Measurements from ENCODE around the gene ZFAND3.

ZFAND3 gene

GRCh38 chr6:38179794-38180430 lies 360.4 kb downstream of the ZFAND3 start:
- Histone ChIP-seq H3K4me3 (ENCODE audit: insufficient read depth, low read depth, low read length, poor library complexity, severe bottlenecking) (no peak overlapping the region), H3K9me3 (ENCODE audit: control insufficient read depth, low read length) (no peaks in the 10 kb centered on the region), H3K4me1 (ENCODE audit: control insufficient read depth, insufficient read depth, low read length, poor library complexity, severe bottlenecking) (no peaks in the 10 kb centered on the region), H3K36me3 (ENCODE audit: control insufficient read depth, insufficient read depth, low read length) (no peaks in the 10 kb centered on the region), H3K27ac (ENCODE audit: insufficient read depth, low read length, poor library complexity, severe bottlenecking) (no peak overlapping the region), H3K27me3 (replicated peaks; ENCODE audit: control insufficient read depth, insufficient read depth, low read length, poor library complexity, severe bottlenecking) (no peaks in the 10 kb centered on the region)
- no peak for DNase-seq

GRCh38 chr6:38180586-38180985 lies 361.1 kb downstream of the ZFAND3 start:
- H3K36me3 ChIP-seq (ENCODE audit: control insufficient read depth, insufficient read depth, low read length), result no peaks in the 10 kb centered on the region
- no peak overlapping the region for H3K4me3 ChIP-seq (ENCODE audit: insufficient read depth, low read depth, low read length, poor library complexity, severe bottlenecking)
- DNase-seq, result no peak
- no peaks in the 10 kb centered on the region for H3K9me3 ChIP-seq (ENCODE audit: control insufficient read depth, low read length)
- no peaks in the 10 kb centered on the region for H3K4me1 ChIP-seq (ENCODE audit: control insufficient read depth, insufficient read depth, low read length, poor library complexity, severe bottlenecking)
- no peak overlapping the region for H3K27ac ChIP-seq (ENCODE audit: insufficient read depth, low read length, poor library complexity, severe bottlenecking)
- H3K27me3 ChIP-seq (replicated peaks; ENCODE audit: control insufficient read depth, insufficient read depth, low read length, poor library complexity, severe bottlenecking), result no peaks in the 10 kb centered on the region

- Histone ChIP-seq H3K27me3 (replicated peaks; ENCODE audit: control insufficient read depth, insufficient read depth, low read length, poor library complexity, severe bottlenecking) (no peaks in the 10 kb centered on the region), H3K9me3 (ENCODE audit: control insufficient read depth, low read length) (no peaks in the 10 kb centered on the region), H3K27ac (ENCODE audit: insufficient read depth, low read length, poor library complexity, severe bottlenecking) (no peak overlapping the region), H3K4me3 (ENCODE audit: insufficient read depth, low read depth, low read length, poor library complexity, severe bottlenecking) (no peak overlapping the region), H3K36me3 (ENCODE audit: control insufficient read depth, insufficient read depth, low read length) (no peaks in the 10 kb centered on the region), H3K4me1 (ENCODE audit: control insufficient read depth, insufficient read depth, low read length, poor library complexity, severe bottlenecking) (no peaks in the 10 kb centered on the region)
- no peak for DNase-seq
These were observed 362.9 kb downstream of the ZFAND3 start for GRCh38 chr6:38182426-38182825.

DNA sequence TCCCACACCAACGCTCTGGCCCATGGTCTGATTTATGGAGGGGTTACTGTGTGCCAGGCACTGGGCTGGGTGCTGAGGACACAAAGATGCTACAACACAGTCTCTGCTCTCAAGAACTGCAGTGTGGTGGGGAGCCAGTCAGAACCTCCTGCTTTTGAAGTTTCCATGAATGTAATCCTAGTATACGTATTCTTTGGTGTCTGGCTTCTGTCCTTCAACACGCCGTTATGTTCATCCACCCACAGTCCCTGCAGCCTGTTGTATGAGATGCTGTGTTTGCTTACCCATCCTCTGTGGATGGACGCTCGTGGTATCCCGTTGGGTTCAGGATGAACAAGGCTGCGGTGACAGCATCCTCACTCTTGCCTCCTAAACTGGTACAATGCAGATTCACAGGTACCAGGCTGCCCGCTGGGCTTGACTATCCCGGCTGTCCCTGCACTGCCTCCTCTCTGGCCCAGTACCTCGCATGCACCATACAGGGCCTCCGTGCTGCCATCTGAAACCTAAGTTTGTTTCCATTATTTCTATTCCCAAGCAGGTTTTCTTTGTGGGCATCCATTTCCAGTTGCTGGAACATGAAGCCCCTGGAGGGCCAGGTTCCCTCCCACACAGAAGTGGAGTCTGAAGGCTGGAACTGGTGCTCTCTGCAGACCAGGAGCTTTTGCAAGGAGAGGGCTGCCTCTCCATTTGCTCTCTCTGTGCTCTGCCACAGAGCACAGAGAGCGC lies 364.5 kb downstream of the ZFAND3 start:
- no peaks in the 10 kb centered on the region for H3K27me3 ChIP-seq (replicated peaks; ENCODE audit: control insufficient read depth, insufficient read depth, low read length, poor library complexity, severe bottlenecking)
- no peak overlapping the region for H3K27ac ChIP-seq (ENCODE audit: insufficient read depth, low read length, poor library complexity, severe bottlenecking)
- H3K9me3 ChIP-seq (ENCODE audit: control insufficient read depth, low read length), result no peaks in the 10 kb centered on the region
- H3K4me3 ChIP-seq (ENCODE audit: insufficient read depth, low read depth, low read length, poor library complexity, severe bottlenecking), result no peak overlapping the region
- H3K4me1 ChIP-seq (ENCODE audit: control insufficient read depth, insufficient read depth, low read length, poor library complexity, severe bottlenecking), result no peaks in the 10 kb centered on the region
- no peak for DNase-seq
- H3K36me3 ChIP-seq (ENCODE audit: control insufficient read depth, insufficient read depth, low read length), result no peaks in the 10 kb centered on the region

DNA sequence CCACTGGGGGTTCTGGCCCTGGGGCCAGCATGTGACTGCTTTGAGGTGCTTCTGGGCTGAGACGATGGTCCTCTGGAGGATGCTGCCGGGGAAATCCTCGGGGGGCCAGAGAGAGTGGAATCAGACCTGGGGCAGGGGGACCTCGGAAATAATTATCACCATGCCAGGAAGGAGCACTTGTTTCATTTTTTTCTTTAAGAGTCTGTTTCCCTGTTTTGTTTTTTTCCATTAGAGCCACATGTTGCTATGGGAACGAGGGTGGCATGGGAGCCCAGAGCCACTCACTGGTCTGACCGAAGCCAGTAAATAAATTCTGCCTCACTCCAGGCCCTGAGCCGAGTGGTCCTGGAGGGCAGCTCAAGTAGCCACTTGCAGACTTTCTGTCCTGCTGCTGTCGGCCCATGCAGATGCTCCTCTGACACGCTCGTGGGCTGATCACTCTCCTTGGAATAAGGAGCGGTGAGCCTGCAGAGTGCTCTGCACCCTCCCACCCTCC lies 365.1 kb downstream of the ZFAND3 start:
- no peaks in the 10 kb centered on the region for H3K27me3 ChIP-seq (replicated peaks; ENCODE audit: control insufficient read depth, insufficient read depth, low read length, poor library complexity, severe bottlenecking)
- no peaks in the 10 kb centered on the region for H3K4me1 ChIP-seq (ENCODE audit: control insufficient read depth, insufficient read depth, low read length, poor library complexity, severe bottlenecking)
- no peak overlapping the region for H3K4me3 ChIP-seq (ENCODE audit: insufficient read depth, low read depth, low read length, poor library complexity, severe bottlenecking)
- H3K36me3 ChIP-seq (ENCODE audit: control insufficient read depth, insufficient read depth, low read length), result no peaks in the 10 kb centered on the region
- no peak for DNase-seq
- no peaks in the 10 kb centered on the region for H3K9me3 ChIP-seq (ENCODE audit: control insufficient read depth, low read length)
- no peak overlapping the region for H3K27ac ChIP-seq (ENCODE audit: insufficient read depth, low read length, poor library complexity, severe bottlenecking)

DNA sequence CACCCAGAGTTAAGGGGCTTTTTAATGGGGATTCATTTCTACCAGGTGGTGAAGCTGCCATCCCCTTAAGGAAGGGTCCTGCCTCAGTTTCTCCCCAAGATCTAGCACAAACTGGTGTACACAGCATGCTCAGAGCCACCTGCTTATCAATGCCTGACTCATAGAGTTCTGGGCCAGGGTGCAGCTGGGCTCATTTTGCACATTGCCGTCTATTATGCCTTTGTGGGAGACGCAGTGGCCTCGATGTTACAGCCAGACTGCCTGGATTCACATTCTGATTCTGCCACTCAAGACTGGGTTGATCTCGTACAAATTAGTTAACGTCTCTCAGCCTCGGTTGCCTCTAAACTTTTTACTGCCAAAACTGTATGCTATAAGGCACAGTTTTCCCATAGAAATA lies 365.7 kb downstream of the ZFAND3 start:
- Histone ChIP-seq H3K27me3 (replicated peaks; ENCODE audit: control insufficient read depth, insufficient read depth, low read length, poor library complexity, severe bottlenecking) (no peaks in the 10 kb centered on the region), H3K27ac (ENCODE audit: insufficient read depth, low read length, poor library complexity, severe bottlenecking) (no peak overlapping the region), H3K4me3 (ENCODE audit: insufficient read depth, low read depth, low read length, poor library complexity, severe bottlenecking) (no peak overlapping the region), H3K36me3 (ENCODE audit: control insufficient read depth, insufficient read depth, low read length) (no peaks in the 10 kb centered on the region), H3K4me1 (ENCODE audit: control insufficient read depth, insufficient read depth, low read length, poor library complexity, severe bottlenecking) (no peaks in the 10 kb centered on the region), H3K9me3 (ENCODE audit: control insufficient read depth, low read length) (no peaks in the 10 kb centered on the region)
- no peak for DNase-seq

DNA sequence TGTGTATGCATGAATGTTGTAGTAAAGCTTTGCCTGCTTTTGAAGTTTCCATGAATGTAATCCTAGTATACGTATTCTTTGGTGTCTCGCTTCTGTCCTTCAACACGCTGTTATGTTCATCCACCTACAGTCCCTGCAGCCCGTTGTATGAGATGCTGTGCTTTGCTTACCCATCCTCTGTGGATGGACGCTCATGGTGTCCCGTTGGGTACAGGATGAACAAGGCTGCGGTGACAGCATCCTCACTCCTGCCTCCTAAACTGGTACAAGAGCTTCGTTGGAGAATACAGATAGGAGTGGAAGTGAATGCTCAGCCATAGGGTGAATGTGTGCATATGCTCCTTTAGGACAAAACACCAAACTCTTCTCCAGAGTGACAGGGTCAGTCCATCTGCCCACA lies 366.2 kb downstream of the ZFAND3 start:
- H3K9me3 ChIP-seq (ENCODE audit: control insufficient read depth, low read length), result no peaks in the 10 kb centered on the region
- H3K27me3 ChIP-seq (replicated peaks; ENCODE audit: control insufficient read depth, insufficient read depth, low read length, poor library complexity, severe bottlenecking), result no peaks in the 10 kb centered on the region
- no peak for DNase-seq
- no peaks in the 10 kb centered on the region for H3K36me3 ChIP-seq (ENCODE audit: control insufficient read depth, insufficient read depth, low read length)
- no peak overlapping the region for H3K27ac ChIP-seq (ENCODE audit: insufficient read depth, low read length, poor library complexity, severe bottlenecking)
- H3K4me3 ChIP-seq (ENCODE audit: insufficient read depth, low read depth, low read length, poor library complexity, severe bottlenecking), result no peak overlapping the region
- H3K4me1 ChIP-seq (ENCODE audit: control insufficient read depth, insufficient read depth, low read length, poor library complexity, severe bottlenecking), result no peaks in the 10 kb centered on the region

DNA sequence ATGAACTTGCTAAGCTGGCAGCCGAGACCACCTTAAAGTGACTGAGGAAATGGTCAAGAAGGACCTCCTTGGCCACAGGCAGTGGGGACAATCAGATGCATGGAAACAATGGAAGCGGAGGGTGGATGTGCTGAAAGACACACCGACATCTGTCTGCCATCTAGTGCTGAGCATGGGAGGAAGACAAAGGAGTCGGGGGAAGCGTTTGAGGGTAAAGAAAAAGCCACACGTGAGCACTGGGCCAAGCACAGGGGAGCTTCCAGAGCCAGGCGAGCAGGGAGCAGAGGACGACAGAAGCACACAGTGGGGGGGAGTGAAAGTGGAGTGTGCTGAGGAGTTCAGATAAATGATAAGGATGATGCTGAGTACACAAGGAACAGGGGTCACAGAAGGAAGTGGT lies 367.8 kb downstream of the ZFAND3 start:
- no peak for DNase-seq
- H3K4me3 ChIP-seq (ENCODE audit: insufficient read depth, low read depth, low read length, poor library complexity, severe bottlenecking), result no peak overlapping the region
- H3K4me1 ChIP-seq (ENCODE audit: control insufficient read depth, insufficient read depth, low read length, poor library complexity, severe bottlenecking), result no peaks in the 10 kb centered on the region
- no peaks in the 10 kb centered on the region for H3K36me3 ChIP-seq (ENCODE audit: control insufficient read depth, insufficient read depth, low read length)
- H3K27me3 ChIP-seq (replicated peaks; ENCODE audit: control insufficient read depth, insufficient read depth, low read length, poor library complexity, severe bottlenecking), result no peaks in the 10 kb centered on the region
- H3K27ac ChIP-seq (ENCODE audit: insufficient read depth, low read length, poor library complexity, severe bottlenecking), result no peak overlapping the region
- no peaks in the 10 kb centered on the region for H3K9me3 ChIP-seq (ENCODE audit: control insufficient read depth, low read length)

DNA sequence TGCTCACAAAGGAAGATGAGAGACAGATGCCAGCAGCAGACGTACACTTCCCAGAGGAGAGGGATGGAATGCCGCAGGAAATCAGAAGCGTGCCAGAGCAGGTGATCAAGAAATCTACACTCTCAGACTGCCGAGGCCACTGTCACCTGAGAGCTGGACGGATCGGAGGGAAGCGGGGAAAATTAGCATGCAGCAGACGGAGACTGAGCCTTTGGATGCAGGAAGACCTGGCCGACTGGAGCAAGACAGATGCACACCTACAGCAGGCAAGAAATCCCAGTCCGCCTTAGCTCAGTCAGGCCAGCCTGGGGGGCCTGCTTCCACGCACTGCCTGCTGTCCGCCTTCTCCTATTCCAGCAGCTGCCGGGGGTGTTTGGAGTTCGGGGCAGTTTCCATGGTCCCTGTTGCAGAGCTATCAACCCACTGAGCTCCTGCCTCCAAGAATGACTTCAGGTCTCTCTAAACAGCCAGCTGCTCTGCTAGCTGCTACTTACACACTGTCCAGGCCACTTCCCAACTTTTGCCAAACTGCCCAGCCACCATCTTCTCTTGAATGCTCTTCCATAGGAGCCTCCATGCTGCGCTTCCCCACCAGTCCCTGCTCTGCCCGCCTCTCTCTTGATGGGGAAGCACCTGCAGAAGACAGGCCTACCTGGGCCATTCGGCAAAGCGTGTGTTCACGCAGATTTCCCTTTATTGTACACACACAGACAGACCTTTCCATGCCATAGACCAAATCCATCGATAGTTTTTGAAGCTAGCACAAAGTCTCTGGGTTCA lies 368.5 kb downstream of the ZFAND3 start:
- Histone ChIP-seq H3K27ac (ENCODE audit: insufficient read depth, low read length, poor library complexity, severe bottlenecking) (no peak overlapping the region), H3K27me3 (replicated peaks; ENCODE audit: control insufficient read depth, insufficient read depth, low read length, poor library complexity, severe bottlenecking) (no peaks in the 10 kb centered on the region), H3K9me3 (ENCODE audit: control insufficient read depth, low read length) (no peaks in the 10 kb centered on the region), H3K4me1 (ENCODE audit: control insufficient read depth, insufficient read depth, low read length, poor library complexity, severe bottlenecking) (no peaks in the 10 kb centered on the region), H3K4me3 (ENCODE audit: insufficient read depth, low read depth, low read length, poor library complexity, severe bottlenecking) (no peak overlapping the region), H3K36me3 (ENCODE audit: control insufficient read depth, insufficient read depth, low read length) (peaks cover 1% of the 10 kb centered on the region)
- no peak for DNase-seq

Measured in effector memory CD4-positive, alpha-beta T cell (primary cell).